Measurements from ENCODE around the gene FSTL5.

DNA sequence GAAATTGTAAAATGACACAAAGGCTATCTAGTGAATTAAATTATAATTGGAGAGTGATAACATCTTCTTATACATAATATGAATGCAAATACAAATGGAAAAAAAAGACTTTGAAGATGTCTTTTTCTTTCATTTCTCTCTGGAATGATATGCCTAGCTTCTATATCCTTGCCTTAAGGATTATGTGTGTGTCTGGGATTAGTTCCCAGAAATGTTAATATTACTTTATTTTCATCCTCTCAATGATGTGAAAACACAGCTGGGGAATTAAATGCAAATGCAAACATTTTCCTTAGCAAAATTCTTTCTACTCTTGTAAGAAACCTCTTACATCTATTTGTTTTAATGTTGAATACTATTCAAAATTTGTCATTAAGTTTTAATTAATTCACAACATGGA is 441.9 kb downstream of the FSTL5 start:
- TF ChIP-seq MEIS2 (CRISPR knock-in tag; IDR thresholded peaks at IDR 0.05) (no peak), CENPT (CRISPR knock-in tag; IDR thresholded peaks at IDR 0.05; ENCODE audit: low read depth) (no peak), POLR2AphosphoS5 (IDR thresholded peaks at IDR 0.05; ENCODE audit: low read depth, low read length) (no peak), ZNF749 (CRISPR knock-in tag; IDR thresholded peaks at IDR 0.05; ENCODE audit: borderline replicate concordance) (no peak), ZNF331 (CRISPR knock-in tag; IDR thresholded peaks at IDR 0.05) (no peak), KDM3A (CRISPR knock-in tag; IDR thresholded peaks at IDR 0.05; ENCODE audit: low read depth) (no peak)
